Keratinocyte (primary cell): ENCODE measurements around the gene SESN2.

Experiments used
- CTCF ChIP-seq, 3 experiments: IDR thresholded peaks in 1 of 3; conservative IDR thresholded peaks in 1 of 3; optimal IDR thresholded peaks in 1 of 3; 2 replicates in 2 of 3; 3 replicates in 1 of 3; pipeline versions ENCODE3 to v1.5.1; 2011; ENCODE audit warnings: low read length in 3 of 3, mild to moderate bottlenecking in 3 of 3, moderate library complexity in 2 of 3, control low read depth in 1 of 3, inconsistent platforms in 1 of 3; ENCODE audit not compliant: insufficient read depth in 2 of 3; ENCODE audit errors: extremely low read depth in 1 of 3
- EZH2 ChIP-seq: IDR thresholded peaks from one replicate; pipeline ENCODE4 v1.6.1; 2012; ENCODE audit warnings: inconsistent platforms, mild to moderate bottlenecking, low read length, moderate library complexity

- TF ChIP-seq CTCF (optimal IDR thresholded peaks at IDR 0.05 in 1 of 3, IDR thresholded peaks at IDR 0.05 in 1 of 3, conservative IDR thresholded peaks at IDR 0.05 in 1 of 3; ENCODE audit: extremely low read depth in 1 of 3, insufficient read depth in 2 of 3, low read length in 3 of 3): no peak
- no peak for TF ChIP-seq EZH2
These were observed 21.7 kb downstream of the SESN2 start for GRCh38 chr1:28280977-28281381.
